Parathyroid adenoma (tissue), 2 donors: ENCODE data around the gene ZNF428.

Experiments used
- H2AFZ ChIP-seq: fragments of 300-600 bp; sonication (generic); one replicate; pipeline ENCODE4 v1.7.0; 2017; ENCODE audit warnings: antibody characterized with exemption, mild to moderate bottlenecking
- H3K27ac ChIP-seq: fragments of 300-600 bp; sonication (generic); one replicate; pipeline ENCODE4 v1.7.0; 2017
- H3K27me3 ChIP-seq: fragments of 300-600 bp; sonication (generic); one replicate; pipeline ENCODE4 v1.7.0; 2017; ENCODE audit warnings: low read length; ENCODE audit not compliant: control insufficient read depth, insufficient read depth
- H3K36me3 ChIP-seq: fragments of 300-600 bp; sonication (generic); one replicate; pipeline ENCODE4 v1.7.0; 2017; ENCODE audit warnings: low read length; ENCODE audit not compliant: control insufficient read depth, insufficient read depth
- H3K4me1 ChIP-seq: fragments of 300-600 bp; sonication (generic); one replicate; pipeline ENCODE4 v1.7.0; 2017; ENCODE audit warnings: control low read depth
- H3K4me2 ChIP-seq: fragments of 300-600 bp; sonication (generic); one replicate; pipeline ENCODE4 v1.7.0; 2017; ENCODE audit warnings: low read length
- H3K4me3 ChIP-seq: fragments of 300-600 bp; sonication (generic); one replicate; pipeline ENCODE4 v1.7.0; 2017; ENCODE audit warnings: low read depth, low read length
- H3K79me2 ChIP-seq: fragments of 300-600 bp; sonication (generic); one replicate; pipeline ENCODE4 v1.7.0; 2017; ENCODE audit warnings: control low read depth
- H3K9ac ChIP-seq: fragments of 300-600 bp; sonication (generic); one replicate; pipeline ENCODE4 v1.7.0; 2017; ENCODE audit warnings: mild to moderate bottlenecking
- H3K9me3 ChIP-seq: fragments of 300-600 bp; sonication (generic); one replicate; pipeline ENCODE4 v1.7.0; 2017; ENCODE audit warnings: low read length; ENCODE audit not compliant: control insufficient read depth
- CTCF ChIP-seq: fragments of 300-600 bp; sonication (generic); IDR thresholded peaks from one replicate; pipeline ENCODE4 v1.7.0; 2017; ENCODE audit warnings: antibody characterized with exemption, mild to moderate bottlenecking
- donor health status: primary hyperparathyroidism.

The ZNF428 gene

GRCh38 chr19:43599635-43600295 is 19.7 kb downstream of the ZNF428 start:
- no peaks in the 10 kb centered on the region for H3K36me3 ChIP-seq
- H3K27me3 ChIP-seq, result no peaks in the 10 kb centered on the region
- no peak overlapping the region for H3K27ac ChIP-seq
- no peak overlapping the region for H3K4me3 ChIP-seq
- TF ChIP-seq CTCF, result no peak
- H2AFZ ChIP-seq, result no peak overlapping the region
- peaks cover 11% of the 10 kb centered on the region for H3K4me1 ChIP-seq
- no peak overlapping the region for H3K9ac ChIP-seq
- no peak overlapping the region for H3K4me2 ChIP-seq
- no peaks in the 10 kb centered on the region for H3K9me3 ChIP-seq
- H3K79me2 ChIP-seq, result peaks cover 9% of the 10 kb centered on the region

- TF ChIP-seq CTCF, result no peak
- Histone ChIP-seq H3K9ac (no peak overlapping the region), H3K27me3 (no peaks in the 10 kb centered on the region), H3K9me3 (no peaks in the 10 kb centered on the region), H3K4me3 (no peak overlapping the region), H3K4me1 (peaks cover 12% of the 10 kb centered on the region), H3K4me2 (no peak overlapping the region), H2AFZ (no peak overlapping the region), H3K36me3 (no peaks in the 10 kb centered on the region), H3K79me2 (peaks cover 16% of the 10 kb centered on the region), H3K27ac (no peak overlapping the region)
These were observed 20.8 kb downstream of the ZNF428 start for GRCh38 chr19:43598445-43599240.

GRCh38 chr19:43597876-43598275 is 21.6 kb downstream of the ZNF428 start:
- Histone ChIP-seq H3K36me3 (no peaks in the 10 kb centered on the region), H3K27me3 (no peaks in the 10 kb centered on the region), H3K4me2 (no peak overlapping the region), H3K4me1 (peaks cover 12% of the 10 kb centered on the region), H3K27ac (no peak overlapping the region), H3K4me3 (no peak overlapping the region), H3K79me2 (peaks cover 17% of the 10 kb centered on the region), H2AFZ (no peak overlapping the region), H3K9ac (no peak overlapping the region), H3K9me3 (no peaks in the 10 kb centered on the region)
- no peak for TF ChIP-seq CTCF

- peak overlapping the region; percentile 72 for H2AFZ ChIP-seq
- peak overlapping the region; percentile 92 for H3K27ac ChIP-seq
- peak overlapping the region; percentile 16 for H3K9ac ChIP-seq
- H3K9me3 ChIP-seq, result no peaks in the 10 kb centered on the region
- peaks cover 17% of the 10 kb centered on the region for H3K79me2 ChIP-seq
- H3K4me1 ChIP-seq, result peaks cover 12% of the 10 kb centered on the region
- no peaks in the 10 kb centered on the region for H3K27me3 ChIP-seq
- peak overlapping the region; percentile 95 for H3K4me2 ChIP-seq
- TF ChIP-seq CTCF, result no peak
- H3K36me3 ChIP-seq, result no peaks in the 10 kb centered on the region
- H3K4me3 ChIP-seq, result peak overlapping the region; percentile 85
These were observed 22.5 kb downstream of the ZNF428 start for GRCh38 chr19:43596842-43597461.
